HS-27A (cell line): ENCODE measurements around the gene AKAP11.

Experiments used
- DNase-seq: peaks from one replicate; pipeline ENCODE4 v3.0.0-alpha.2; 2012; ENCODE audit warnings: low read depth, missing footprints

Gene AKAP11

GRCh38 chr13:42275098-42275471, 3.1 kb downstream of the AKAP11 start:
- no peak for DNase-seq

DNA sequence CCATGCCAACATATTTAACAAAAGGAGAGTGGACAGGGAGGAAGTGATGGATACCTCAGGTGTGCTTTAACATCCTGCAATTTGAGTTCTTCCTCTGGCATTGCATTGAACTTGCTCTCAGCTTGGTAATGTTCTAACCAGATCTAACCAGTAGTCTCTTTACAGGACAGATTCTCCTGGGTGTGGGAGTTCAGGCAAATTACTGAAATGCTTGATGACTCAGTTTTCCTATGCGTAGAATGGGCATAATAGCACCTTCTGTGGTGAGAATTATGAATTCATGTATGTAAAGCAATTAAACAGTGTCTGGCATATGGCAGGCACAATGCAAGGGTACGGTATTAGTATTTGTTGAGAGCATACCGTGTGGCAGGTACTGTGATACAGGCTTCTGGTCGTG, 3.6 kb downstream of the AKAP11 start:
- DNase-seq = no peak

DNA sequence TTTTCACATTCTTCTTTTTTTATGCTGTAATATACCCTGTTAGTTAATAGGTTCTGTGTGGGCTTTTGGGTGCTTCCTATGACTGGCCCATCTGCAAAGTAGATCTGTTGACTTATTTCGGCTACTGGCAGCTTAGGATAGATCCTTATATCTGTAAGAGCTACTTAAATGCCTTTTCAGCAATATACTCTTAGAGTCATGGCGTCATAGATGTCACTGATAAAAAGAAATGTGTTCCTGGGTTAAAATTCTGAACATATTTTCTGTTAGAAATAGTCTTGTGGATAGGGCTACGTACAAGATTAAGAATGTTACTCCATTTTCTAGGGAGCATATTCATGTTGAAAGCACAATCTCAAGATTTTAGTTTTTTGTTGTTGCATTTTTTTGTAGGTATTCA, 4.7 kb downstream of the AKAP11 start:
- DNase-seq = no peak

GRCh38 chr13:42277618-42278276, 5.8 kb downstream of the AKAP11 start:
- DNase-seq = no peak

DNA sequence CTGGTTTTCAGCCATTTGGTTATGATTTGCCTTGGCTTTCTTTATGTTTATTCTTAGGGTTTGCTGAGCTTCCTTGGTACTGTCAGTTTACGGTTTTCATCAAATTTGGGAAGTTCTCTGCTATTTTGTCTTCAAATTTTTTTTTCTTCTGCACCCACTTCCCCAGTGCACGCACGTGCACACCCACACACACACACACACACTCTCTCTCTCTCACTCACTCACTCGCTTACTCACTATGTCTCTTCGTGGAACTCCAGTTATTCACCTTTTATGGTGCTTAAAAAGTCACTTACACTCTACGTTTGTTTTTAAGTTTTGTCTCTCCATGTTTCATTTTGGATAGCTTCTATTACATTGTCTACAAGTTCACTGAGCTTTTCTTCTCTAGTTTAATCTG, 7.1 kb downstream of the AKAP11 start:
- DNase-seq = no peak

- DNase-seq = no peak
Measured at GRCh38 chr13:42279986-42280385, 8.0 kb downstream of the AKAP11 start.

DNA sequence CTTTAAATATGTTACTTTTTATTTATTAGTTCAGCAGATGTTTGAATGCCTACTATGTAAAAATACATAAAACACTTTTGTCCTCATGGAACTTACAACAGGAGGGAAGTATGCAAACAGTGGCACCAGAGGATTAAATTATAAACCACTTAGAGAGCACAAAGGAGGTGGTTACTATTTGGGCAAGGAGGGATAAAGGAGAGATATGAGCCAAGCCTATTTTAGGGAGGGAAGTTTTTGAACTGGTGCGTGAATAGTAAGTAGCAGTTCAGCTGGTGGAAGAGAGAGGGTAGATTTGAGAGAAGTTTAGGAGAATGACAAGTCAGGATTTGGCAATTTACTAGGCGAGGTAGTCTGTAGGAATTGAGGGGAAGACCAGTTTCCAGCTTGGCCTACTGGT, 8.6 kb downstream of the AKAP11 start:
- no peak for DNase-seq

DNA sequence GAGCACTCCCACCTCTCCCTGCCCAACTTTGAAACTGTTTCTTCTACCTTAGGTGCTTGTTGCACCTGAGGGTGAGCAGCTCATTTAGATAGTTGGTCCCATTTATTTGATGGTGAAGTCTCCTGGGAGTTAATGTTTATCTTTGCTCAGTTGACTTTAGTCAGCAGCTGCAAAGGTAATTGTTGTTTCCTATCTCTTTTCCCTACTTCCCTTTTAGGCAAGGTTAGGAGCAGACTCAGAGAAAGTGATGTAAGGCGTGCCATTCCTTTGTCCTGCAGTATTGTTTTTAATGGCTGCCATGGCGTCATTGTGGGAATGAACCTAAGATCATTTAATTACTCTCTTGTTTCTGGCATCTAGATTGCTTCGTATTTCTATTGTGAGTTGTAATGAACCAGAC, 11.6 kb downstream of the AKAP11 start:
- no peak for DNase-seq

GRCh38 chr13:42284068-42284467, 12.1 kb downstream of the AKAP11 start:
- no peak for DNase-seq

DNA sequence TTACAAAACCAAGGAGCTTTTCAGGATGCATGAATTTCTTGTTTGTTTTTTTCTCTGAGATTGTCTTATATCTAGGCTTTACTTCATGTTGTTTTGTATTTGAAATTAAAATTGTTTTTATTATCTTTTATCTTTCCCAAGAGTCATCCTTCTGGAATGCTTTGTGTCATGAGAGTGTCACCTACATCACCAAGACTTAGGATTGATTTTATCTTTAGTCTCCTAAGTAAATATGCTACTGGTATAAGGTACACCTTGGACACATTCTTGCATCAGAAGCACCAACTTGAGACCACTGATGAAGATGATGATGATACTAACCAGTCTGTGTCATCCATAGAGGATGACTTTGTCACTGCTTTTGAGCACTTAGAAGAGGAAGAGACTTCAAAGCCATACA, 26.4 kb downstream of the AKAP11 start:
- no peak for DNase-seq

GRCh38 chr13:42305503-42305902, 33.6 kb downstream of the AKAP11 start:
- DNase-seq = no peak

DNA sequence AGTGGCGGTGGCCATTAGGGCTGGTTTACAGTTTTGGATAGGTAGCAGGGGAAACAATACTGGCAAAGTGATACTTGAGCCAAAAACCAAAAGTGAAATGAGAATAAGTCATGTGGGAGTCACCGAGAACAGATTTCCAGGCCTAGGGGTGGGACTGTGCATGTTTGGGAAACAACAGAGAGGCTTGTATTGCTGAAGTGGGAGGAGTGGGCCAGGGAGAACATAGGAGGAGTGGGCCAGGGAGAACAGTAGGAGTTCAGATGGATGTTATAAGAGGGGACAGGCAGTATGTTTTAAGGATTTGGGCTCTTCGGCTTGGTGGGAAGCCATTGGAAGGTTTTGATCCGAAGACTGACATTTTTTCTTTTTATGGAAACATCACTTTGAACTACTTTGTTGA, 35.5 kb downstream of the AKAP11 start:
- DNase-seq = no peak

GRCh38 chr13:42312817-42313431, 41.0 kb downstream of the AKAP11 start:
- DNase-seq = no peak

DNA sequence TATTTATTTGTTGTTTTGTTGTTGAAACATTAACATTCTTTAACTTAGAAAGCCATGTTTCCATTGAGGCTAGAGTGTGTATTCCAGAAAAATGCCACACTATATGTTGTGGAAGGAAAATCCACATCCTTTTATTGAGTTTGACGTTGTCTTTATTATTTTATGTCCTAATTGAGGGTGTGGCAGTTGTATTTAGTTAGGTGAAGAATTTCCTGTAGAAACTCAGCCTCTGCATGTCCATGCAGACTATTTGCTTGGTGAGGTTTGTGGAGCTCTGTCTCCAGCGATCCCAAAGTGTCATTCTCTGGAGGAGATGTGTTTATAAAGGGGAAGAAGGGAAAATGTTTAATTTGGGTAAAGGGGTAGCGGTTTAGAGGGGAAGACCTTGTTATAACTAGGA, 46.6 kb downstream of the AKAP11 start:
- DNase-seq = no peak

DNA sequence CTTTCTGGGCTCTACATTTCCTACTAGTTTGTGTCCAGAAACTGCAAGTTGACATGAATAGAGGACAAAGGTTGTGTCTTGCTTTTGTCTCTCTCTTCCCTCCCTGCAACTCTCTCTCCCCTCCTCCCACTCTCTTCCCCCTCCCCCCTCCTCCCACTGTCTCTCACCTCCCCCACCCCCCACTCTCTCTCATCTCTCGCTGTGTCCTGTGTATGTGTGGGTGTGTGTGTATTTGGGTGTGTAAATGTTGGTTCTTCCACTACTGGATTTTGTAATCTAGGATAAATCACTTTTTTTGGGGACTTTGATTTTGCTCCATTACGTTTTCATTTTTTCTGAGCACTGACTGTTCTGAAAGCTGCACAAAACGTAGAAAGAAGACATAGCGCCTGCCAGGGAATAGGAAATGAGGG, 48.4 kb downstream of the AKAP11 start:
- no peak for DNase-seq

- DNase-seq = no peak
Measured at GRCh38 chr13:42322806-42323205, 50.9 kb downstream of the AKAP11 start.

DNA sequence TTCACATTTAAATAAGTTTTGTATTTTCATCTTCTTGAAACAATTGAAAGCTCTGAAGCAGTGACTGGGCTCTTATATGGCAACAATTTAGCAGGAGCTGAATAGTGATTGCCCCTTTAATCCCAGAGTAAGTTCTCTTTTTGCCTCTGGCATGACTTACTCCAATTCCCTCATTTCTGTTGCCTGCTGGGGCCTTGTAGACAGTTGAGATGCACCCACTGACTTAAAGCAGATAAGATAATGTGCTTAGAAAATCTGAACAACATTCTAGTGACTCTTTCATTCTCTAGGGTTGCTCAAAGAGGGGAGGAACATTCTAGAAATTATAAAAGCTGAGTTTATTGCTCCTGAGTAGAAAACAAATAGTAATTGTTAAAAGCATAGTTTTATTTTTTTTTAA, 52.8 kb downstream of the AKAP11 start:
- DNase-seq = no peak

GRCh38 chr13:42327725-42328124, 55.8 kb downstream of the AKAP11 start:
- no peak for DNase-seq

DNA sequence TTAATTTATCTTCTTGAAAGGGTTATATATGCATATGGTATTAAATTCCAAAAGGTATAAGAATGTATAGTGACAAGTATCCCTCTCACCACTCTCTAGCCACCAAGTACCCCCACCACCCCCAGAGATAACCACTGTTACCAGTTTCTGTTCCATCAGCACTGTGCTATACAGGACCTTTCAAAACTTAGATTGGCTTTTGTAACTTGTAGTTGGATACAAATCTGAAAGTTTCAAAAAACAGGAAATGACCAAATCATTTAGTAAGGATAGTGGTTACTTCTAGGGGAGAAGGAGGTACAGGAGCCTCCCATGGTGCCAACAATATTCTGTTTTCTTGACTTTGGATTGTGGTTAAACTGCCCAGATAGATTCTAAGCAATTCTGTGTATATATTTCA, 56.7 kb downstream of the AKAP11 start:
- DNase-seq = no peak

- DNase-seq = no peak
Measured at GRCh38 chr13:42329239-42329638, 57.3 kb downstream of the AKAP11 start.

- DNase-seq = no peak
Measured at GRCh38 chr13:42331009-42331408, 59.1 kb downstream of the AKAP11 start.

- DNase-seq = no peak
Measured at GRCh38 chr13:42333613-42334328, 61.8 kb downstream of the AKAP11 start.

GRCh38 chr13:42334329-42334706, 62.4 kb downstream of the AKAP11 start:
- DNase-seq = no peak
